GM03348 (cell line): Measurements from ENCODE around the gene MROH2B.

ENCODE experiments used
- DNase-seq: peaks from one replicate; pipeline ENCODE4 v3.0.0; 2012; ENCODE audit warnings: low spot score

Gene MROH2B

GRCh38 chr5:40972434-40972833 is 98.7 kb downstream of the MROH2B start:
- DNase-seq: no peak

- DNase-seq: no peak
These were observed 108.8 kb downstream of the MROH2B start for GRCh38 chr5:40962207-40962955.

- no peak for DNase-seq
These were observed 111.1 kb downstream of the MROH2B start for GRCh38 chr5:40960037-40960436.

- no peak for DNase-seq
These were observed 112.3 kb downstream of the MROH2B start for GRCh38 chr5:40958811-40959210.

GRCh38 chr5:40957048-40957447 is 114.1 kb downstream of the MROH2B start:
- DNase-seq: no peak

- no peak for DNase-seq
These were observed 115.8 kb downstream of the MROH2B start for GRCh38 chr5:40955313-40955712.
